ENCODE measurements around the gene THEM5. TPM values are rescaled to one million over a fixed set of nuclear protein-coding genes. Genes with fewer than 3 reads are reported as not detected.

The THEM5 gene
- total RNA-seq, 1 experiment from 2014 or later = not detected

DNA sequence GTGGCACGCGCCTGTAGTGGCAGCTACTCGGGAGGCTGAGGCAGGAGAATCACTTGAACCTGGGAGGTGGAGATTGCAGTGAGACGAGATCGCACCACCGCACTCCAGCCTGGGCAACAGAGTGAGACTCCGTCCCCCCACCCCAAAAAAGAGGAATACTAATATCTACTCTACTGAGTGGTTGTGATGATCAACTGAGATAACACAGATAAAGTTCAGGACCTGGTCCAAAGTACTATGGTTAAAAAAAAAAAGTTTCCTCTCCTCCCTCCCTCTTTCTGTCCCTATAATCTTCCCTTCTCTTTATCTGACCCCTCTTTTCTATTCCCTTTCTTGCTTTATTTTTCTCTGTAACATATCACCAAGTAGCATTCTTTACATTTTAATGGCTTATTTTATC lies 17.9 kb downstream of the THEM5 start:
- Mint-ChIP-seq H3K4me3 (ENCODE audit: unreplicated experiment) (no peak overlapping the region), H3K9me3 (ENCODE audit: unreplicated experiment) (no peaks in the 10 kb centered on the region), H3K36me3 (ENCODE audit: insufficient read depth, unreplicated experiment) (no peaks in the 10 kb centered on the region), H3K4me1 (ENCODE audit: insufficient read depth, unreplicated experiment) (peaks cover 64% of the 10 kb centered on the region), H3K27ac (ENCODE audit: low read depth, unreplicated experiment) (no peak overlapping the region), H3K27me3 (ENCODE audit: insufficient read depth, unreplicated experiment) (no peaks in the 10 kb centered on the region)
- CTCF ChIA-PET = interaction anchor here (0.5 to 3.4 kb wide), 79 partner anchors 7 to 685 kb away, joined by 3 to 26 read pairs (median 5); partner anchors contain the start of genes CELF3, MRPL9, RIIAD1 and THEM5
- TF ChIP-seq, protein P1, sequence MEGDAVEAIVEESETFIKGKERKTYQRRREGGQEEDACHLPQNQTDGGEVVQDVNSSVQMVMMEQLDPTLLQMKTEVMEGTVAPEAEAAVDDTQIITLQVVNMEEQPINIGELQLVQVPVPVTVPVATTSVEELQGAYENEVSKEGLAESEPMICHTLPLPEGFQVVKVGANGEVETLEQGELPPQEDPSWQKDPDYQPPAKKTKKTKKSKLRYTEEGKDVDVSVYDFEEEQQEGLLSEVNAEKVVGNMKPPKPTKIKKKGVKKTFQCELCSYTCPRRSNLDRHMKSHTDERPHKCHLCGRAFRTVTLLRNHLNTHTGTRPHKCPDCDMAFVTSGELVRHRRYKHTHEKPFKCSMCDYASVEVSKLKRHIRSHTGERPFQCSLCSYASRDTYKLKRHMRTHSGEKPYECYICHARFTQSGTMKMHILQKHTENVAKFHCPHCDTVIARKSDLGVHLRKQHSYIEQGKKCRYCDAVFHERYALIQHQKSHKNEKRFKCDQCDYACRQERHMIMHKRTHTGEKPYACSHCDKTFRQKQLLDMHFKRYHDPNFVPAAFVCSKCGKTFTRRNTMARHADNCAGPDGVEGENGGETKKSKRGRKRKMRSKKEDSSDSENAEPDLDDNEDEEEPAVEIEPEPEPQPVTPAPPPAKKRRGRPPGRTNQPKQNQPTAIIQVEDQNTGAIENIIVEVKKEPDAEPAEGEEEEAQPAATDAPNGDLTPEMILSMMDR (IDR thresholded peaks at IDR 0.05; ENCODE audit: unreplicated experiment) = no peak
- intact Hi-C loops (cut with micrococcal nuclease) = loop anchor here (5.0 kb wide), 1 partner anchor 43 kb away; the partner anchor contains the start of gene TDRKH
- BruUV-seq (replicated peaks) = no TSS peak
- POLR2A ChIA-PET = interaction anchor here (0.7 to 2.1 kb wide), 11 partner anchors 23 to 436 kb away, joined by 3 to 8 read pairs (median 4); partner anchors contain the start of genes MRPL9, PSMB4 and TDRKH
- no peak for DNase-seq (ENCODE audit: unreplicated experiment)

DNA sequence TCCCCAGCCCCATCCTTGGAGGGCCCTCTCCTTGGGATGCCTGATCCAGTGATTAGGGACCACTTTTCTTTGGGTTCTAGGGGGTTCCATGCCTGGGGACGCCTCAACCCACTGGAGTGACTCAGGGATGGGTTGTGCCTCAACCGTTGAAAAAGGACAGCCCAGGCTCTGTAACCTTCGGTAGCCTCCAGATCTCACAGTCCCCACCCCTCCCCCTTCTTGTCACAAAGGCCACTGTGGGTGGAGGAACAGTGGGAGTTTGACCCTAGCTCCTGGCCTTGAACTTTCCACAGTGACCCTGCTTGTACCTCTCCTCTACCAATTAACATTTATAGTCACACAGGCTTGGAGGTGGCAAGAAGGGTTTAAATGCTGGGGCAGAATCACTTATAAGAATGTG lies 19.3 kb downstream of the THEM5 start:
- ChIA-PET POLR2A (interaction anchor here (0.6 to 1.1 kb wide), 5 partner anchors 24 to 422 kb away, joined by 3 to 4 read pairs (median 3); partner anchors contain the start of gene MRPL9), CTCF (interaction anchor here (0.5 to 3.4 kb wide), 15 partner anchors 9 to 493 kb away, joined by 3 to 24 read pairs (median 4); no protein-coding TSS in a partner anchor)
- H3K9me3 Mint-ChIP-seq (ENCODE audit: unreplicated experiment) = no peaks in the 10 kb centered on the region
- DNase-seq (ENCODE audit: unreplicated experiment) = no peak
- H3K4me3 Mint-ChIP-seq (ENCODE audit: unreplicated experiment) = no peak overlapping the region
- H3K27ac Mint-ChIP-seq (ENCODE audit: low read depth, unreplicated experiment) = no peak overlapping the region
- BruUV-seq (replicated peaks) = no TSS peak
- intact Hi-C loops (cut with micrococcal nuclease) = no loop called here
- TF ChIP-seq, protein P1 (IDR thresholded peaks at IDR 0.05; ENCODE audit: unreplicated experiment) = no peak
- H3K36me3 Mint-ChIP-seq (ENCODE audit: insufficient read depth, unreplicated experiment) = no peaks in the 10 kb centered on the region
- no peaks in the 10 kb centered on the region for H3K27me3 Mint-ChIP-seq (ENCODE audit: insufficient read depth, unreplicated experiment)
- peaks cover 65% of the 10 kb centered on the region for H3K4me1 Mint-ChIP-seq (ENCODE audit: insufficient read depth, unreplicated experiment)

DNA sequence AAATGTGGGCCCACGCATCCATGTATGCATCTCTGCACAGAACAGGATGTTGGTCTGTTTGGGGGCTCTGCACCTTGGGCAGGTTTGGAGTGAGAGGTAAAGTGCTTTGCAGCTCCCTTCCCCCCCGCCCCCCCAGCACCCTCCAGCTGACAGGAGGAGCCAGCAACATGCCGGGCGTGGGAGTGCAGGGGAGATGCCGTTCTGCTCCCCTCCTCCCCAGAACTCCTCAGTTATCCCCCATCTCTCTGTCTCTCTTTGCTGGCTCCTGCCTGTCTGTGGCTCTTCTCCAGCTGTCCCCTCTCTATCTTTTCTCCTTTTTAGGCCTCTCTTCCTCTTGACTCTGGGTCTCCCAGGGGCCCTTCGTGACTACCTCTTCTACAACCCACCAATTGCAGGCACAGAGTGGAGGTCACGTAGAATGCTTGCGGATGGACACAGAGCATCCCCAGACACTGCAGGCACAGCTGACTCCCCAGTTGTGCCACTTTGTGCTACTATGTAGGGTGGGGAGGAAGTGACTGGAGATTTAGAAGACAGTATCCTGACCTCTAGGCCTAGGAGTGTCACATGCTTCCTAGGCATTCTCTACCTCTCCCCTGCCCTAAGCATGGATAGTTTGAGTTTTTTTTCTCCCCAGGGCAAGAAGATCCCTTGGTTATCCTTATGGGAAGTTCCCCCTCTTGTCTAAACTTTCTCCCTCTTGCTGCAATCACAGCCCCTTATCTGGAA lies 20.2 kb downstream of the THEM5 start:
- intact Hi-C loops (cut with micrococcal nuclease) = no loop called here
- Mint-ChIP-seq H3K27ac (ENCODE audit: low read depth, unreplicated experiment) (peak overlapping the region; percentile 60), H3K4me3 (ENCODE audit: unreplicated experiment) (peak overlapping the region; percentile 56), H3K36me3 (ENCODE audit: insufficient read depth, unreplicated experiment) (no peaks in the 10 kb centered on the region), H3K9me3 (ENCODE audit: unreplicated experiment) (no peaks in the 10 kb centered on the region), H3K4me1 (ENCODE audit: insufficient read depth, unreplicated experiment) (peaks cover 69% of the 10 kb centered on the region), H3K27me3 (ENCODE audit: insufficient read depth, unreplicated experiment) (no peaks in the 10 kb centered on the region)
- POLR2A ChIA-PET = interaction anchor here (0.6 to 1.9 kb wide), 10 partner anchors 13 to 507 kb away, joined by 3 to 9 read pairs (median 4); partner anchors contain the start of gene MRPL9
- BruUV-seq (replicated peaks) = no TSS peak
- TF ChIP-seq, protein P1 (IDR thresholded peaks at IDR 0.05; ENCODE audit: unreplicated experiment) = no peak
- CTCF ChIA-PET = interaction anchor here (0.6 to 2.8 kb wide), 17 partner anchors 8 to 240 kb away, joined by 3 to 20 read pairs (median 3); no protein-coding TSS in a partner anchor
- no peak for DNase-seq (ENCODE audit: unreplicated experiment)

DNA sequence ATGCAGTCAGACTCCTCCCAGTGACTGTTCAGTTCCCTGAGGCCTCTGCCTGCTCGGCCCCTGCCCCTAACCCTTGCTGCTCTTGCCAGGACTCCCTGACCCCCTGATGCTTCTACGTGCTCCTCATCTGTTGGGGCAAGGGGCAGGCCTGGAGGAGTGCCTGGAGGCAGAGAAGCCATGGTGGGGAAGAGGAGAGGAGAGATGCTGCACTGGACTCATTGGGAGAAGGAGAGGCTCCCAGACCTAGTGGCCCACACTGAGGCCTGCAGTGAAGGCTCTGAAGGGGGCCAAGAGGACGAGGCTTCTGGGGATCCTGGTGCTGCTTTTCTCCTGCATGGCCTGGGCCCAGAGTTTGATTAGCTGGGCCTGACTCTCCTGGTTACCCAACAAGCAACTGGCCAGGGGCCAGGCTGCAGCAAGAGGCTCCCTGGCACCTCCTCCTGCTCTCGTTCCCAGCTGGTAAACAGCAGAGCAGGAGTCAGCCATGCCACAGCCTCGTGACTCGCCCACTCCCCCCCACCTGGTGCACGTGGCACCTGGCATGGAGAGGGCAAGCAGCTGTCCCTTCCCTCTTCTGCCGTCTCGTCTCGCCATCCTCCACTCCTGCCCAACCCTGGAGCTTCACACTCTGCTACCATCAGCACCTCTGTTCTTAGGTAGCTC lies 21.1 kb downstream of the THEM5 start:
- no TSS peak for BruUV-seq (replicated peaks)

More for the DNA sequence above, 21.1 kb downstream of the THEM5 start:
- intact Hi-C loops (cut with micrococcal nuclease) = loop anchor here (1.0 kb wide), 1 partner anchor 69 kb away; the partner anchor contains the start of gene MRPL9
- Mint-ChIP-seq H3K4me1 (ENCODE audit: insufficient read depth, unreplicated experiment) (peaks cover 67% of the 10 kb centered on the region), H3K27me3 (ENCODE audit: insufficient read depth, unreplicated experiment) (no peaks in the 10 kb centered on the region), H3K27ac (ENCODE audit: low read depth, unreplicated experiment) (peak overlapping the region; percentile 60), H3K9me3 (ENCODE audit: unreplicated experiment) (no peaks in the 10 kb centered on the region), H3K36me3 (ENCODE audit: insufficient read depth, unreplicated experiment) (no peaks in the 10 kb centered on the region), H3K4me3 (ENCODE audit: unreplicated experiment) (peak overlapping the region; percentile 56)
- TF ChIP-seq, protein P1 (IDR thresholded peaks at IDR 0.05; ENCODE audit: unreplicated experiment) = no peak
- peak; percentile 95 for DNase-seq (ENCODE audit: unreplicated experiment)
- ChIA-PET POLR2A (interaction anchor here (0.6 to 1.9 kb wide), 10 partner anchors 9 to 506 kb away, joined by 3 to 9 read pairs (median 4); partner anchors contain the start of gene MRPL9), CTCF (interaction anchor here (0.6 to 2.8 kb wide), 16 partner anchors 9 to 382 kb away, joined by 3 to 20 read pairs (median 4); no protein-coding TSS in a partner anchor)

Measured in MCF 10A (cell line).